GM12878 (cell line): ENCODE results near the gene PSMD1.

Source experiments
- ATF3 ChIP-seq: IDR thresholded peaks from 2 replicates; pipeline ENCODE4 v1.6.1; 2011; ENCODE audit warnings: low read depth, mild to moderate bottlenecking, low read length, moderate library complexity, borderline replicate concordance; ENCODE audit errors: extremely low read depth
- BHLHE40 ChIP-seq, 2 experiments: fragments of 450-650 bp in 1 of 2; IDR thresholded peaks; 2 replicates each; pipeline ENCODE4 v1.6.1; 2011 to 2017; ENCODE audit warnings: low read depth in 2 of 2, borderline replicate concordance in 1 of 2, improper control_type of control experiment in 1 of 2, low read length in 1 of 2, mild to moderate bottlenecking in 1 of 2
- CBX3 ChIP-seq: fragments of 200-600 bp; sonication (generic); IDR thresholded peaks from 2 replicates; pipeline ENCODE4 v1.6.1; 2016; ENCODE audit warnings: low read depth, borderline replicate concordance
- CEBPB ChIP-seq, 2 experiments: fragments of 150-350 bp in 1 of 2; IDR thresholded peaks; 2 replicates each; pipeline ENCODE4 v1.6.1; 2012 to 2014; ENCODE audit warnings: low read depth in 2 of 2, low read length in 2 of 2, borderline replicate concordance in 1 of 2, inconsistent platforms in 1 of 2
- CTCF ChIP-seq, 3 experiments: IDR thresholded peaks in 2 of 3; conservative IDR thresholded peaks in 1 of 3; 2 replicates each; pipeline ENCODE4 v1.5.1; 2011; ENCODE audit warnings: low read depth in 3 of 3, low read length in 3 of 3, mild to moderate bottlenecking in 3 of 3, control low read depth in 2 of 3, moderate library complexity in 2 of 3, inconsistent platforms in 1 of 3, mixed read lengths in 1 of 3; ENCODE audit not compliant: control insufficient read depth in 2 of 3, insufficient read depth in 1 of 3; ENCODE audit errors: extremely low read depth in 1 of 3
- MAX ChIP-seq: IDR thresholded peaks from 2 replicates; pipeline ENCODE4 v1.6.1; 2012; ENCODE audit warnings: low read depth, low read length, improper control_type of control experiment
- PAX5 ChIP-seq: IDR thresholded peaks from 2 replicates; pipeline ENCODE4 v1.6.1; 2011; ENCODE audit warnings: low read depth, low read length, borderline replicate concordance
- POLR2AphosphoS5 ChIP-seq: IDR thresholded peaks from 2 replicates; pipeline ENCODE4 v1.6.1; 2011; ENCODE audit warnings: mild to moderate bottlenecking, low read length, inconsistent platforms
- SIN3A ChIP-seq: IDR thresholded peaks from 2 replicates; pipeline ENCODE4 v1.6.1; 2012; ENCODE audit warnings: low read depth, low read length, improper control_type of control experiment
- YY1 ChIP-seq: IDR thresholded peaks from 2 replicates; pipeline ENCODE4 v1.6.1; 2011; ENCODE audit warnings: low read depth, mild to moderate bottlenecking, low read length

- TF ChIP-seq PAX5 (no peak), SIN3A (no peak), BHLHE40 (IDR thresholded peaks at IDR 0.05; ENCODE audit: borderline replicate concordance in 1 of 2, low read depth in 2 of 2, low read length in 1 of 2) (no peak), YY1 (no peak), POLR2AphosphoS5 (no peak), ATF3 (no peak), CEBPB (IDR thresholded peaks at IDR 0.05; ENCODE audit: borderline replicate concordance in 1 of 2, low read depth in 2 of 2, low read length in 2 of 2) (no peak), MAX (no peak), CTCF (IDR thresholded peaks at IDR 0.05 in 2 of 3, conservative IDR thresholded peaks at IDR 0.05 in 1 of 3; ENCODE audit: control insufficient read depth in 2 of 3, extremely low read depth in 1 of 3, insufficient read depth in 1 of 3, low read depth in 3 of 3, low read length in 3 of 3) (no peak), CBX3 (no peak)
Measured at GRCh38 chr2:231033147-231034132, 23.2 kb upstream of the PSMD1 start.
